Measurements from ENCODE around the gene TOP1.

The TOP1 gene

GRCh38 chr20:41061155-41061554, 32.5 kb downstream of the TOP1 start:
- CTCF ChIA-PET = interaction anchor here (0.6 kb wide), 1 partner anchor 20 kb away, joined by 4 read pairs; no protein-coding TSS in a partner anchor
- no peak for TF ChIP-seq ARNT (IDR thresholded peaks at IDR 0.05)
- TF ChIP-seq SP1 (IDR thresholded peaks at IDR 0.05) = no peak
- no peak for TF ChIP-seq SUZ12 (IDR thresholded peaks at IDR 0.05)
- TF ChIP-seq FOXM1 (IDR thresholded peaks at IDR 0.05; ENCODE audit: borderline replicate concordance) = no peak
- no peak for TF ChIP-seq TARDBP (IDR thresholded peaks at IDR 0.05)
- TF ChIP-seq, protein P1, sequence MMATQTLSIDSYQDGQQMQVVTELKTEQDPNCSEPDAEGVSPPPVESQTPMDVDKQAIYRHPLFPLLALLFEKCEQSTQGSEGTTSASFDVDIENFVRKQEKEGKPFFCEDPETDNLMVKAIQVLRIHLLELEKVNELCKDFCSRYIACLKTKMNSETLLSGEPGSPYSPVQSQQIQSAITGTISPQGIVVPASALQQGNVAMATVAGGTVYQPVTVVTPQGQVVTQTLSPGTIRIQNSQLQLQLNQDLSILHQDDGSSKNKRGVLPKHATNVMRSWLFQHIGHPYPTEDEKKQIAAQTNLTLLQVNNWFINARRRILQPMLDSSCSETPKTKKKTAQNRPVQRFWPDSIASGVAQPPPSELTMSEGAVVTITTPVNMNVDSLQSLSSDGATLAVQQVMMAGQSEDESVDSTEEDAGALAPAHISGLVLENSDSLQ (IDR thresholded peaks at IDR 0.05) = no peak
- TF ChIP-seq ELF4 (IDR thresholded peaks at IDR 0.05) = no peak
- no peak for TF ChIP-seq ZNF384 (IDR thresholded peaks at IDR 0.05)
- POLR2A ChIA-PET = no interaction called here
- no peak for DNase-seq (ENCODE audit: extremely low spot score)

DNA sequence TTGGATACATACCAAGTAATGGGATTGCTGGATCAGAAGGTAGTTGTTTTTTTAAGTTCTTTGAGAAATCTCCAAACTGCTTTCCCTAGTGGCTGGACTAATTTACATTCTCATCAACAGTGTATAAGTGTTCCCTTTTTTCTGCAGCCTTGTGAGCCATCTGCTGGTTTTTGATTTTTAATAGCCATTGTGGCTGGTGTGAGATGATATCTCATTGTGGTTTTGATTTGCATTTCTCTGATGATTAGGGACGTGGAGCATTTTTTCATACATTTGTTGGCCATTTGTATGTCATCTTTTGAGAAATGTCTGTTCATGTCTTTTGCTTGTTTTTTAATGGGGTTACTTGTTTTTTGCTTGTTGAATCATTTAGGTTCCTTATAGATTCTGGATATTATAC, 34.8 kb downstream of the TOP1 start:
- POLR2A ChIA-PET = no interaction called here
- CTCF ChIA-PET = no interaction called here
- TF ChIP-seq SUZ12 (IDR thresholded peaks at IDR 0.05) (no peak), L3MBTL2 (conservative IDR thresholded peaks at IDR 0.05) (no peak), ZNF384 (IDR thresholded peaks at IDR 0.05) (no peak), TARDBP (IDR thresholded peaks at IDR 0.05) (no peak), SP1 (IDR thresholded peaks at IDR 0.05) (no peak), CTBP1 (IDR thresholded peaks at IDR 0.05; ENCODE audit: borderline replicate concordance) (no peak)
- no peak for DNase-seq (ENCODE audit: extremely low spot score)

GRCh38 chr20:41064377-41064776, 35.8 kb downstream of the TOP1 start:
- ChIA-PET CTCF (no interaction called here), POLR2A (no interaction called here)
- TF ChIP-seq FOXK2 (IDR thresholded peaks at IDR 0.05) (no peak), ZNF384 (IDR thresholded peaks at IDR 0.05) (no peak), CTBP1 (IDR thresholded peaks at IDR 0.05; ENCODE audit: borderline replicate concordance) (no peak), FOXA1 (IDR thresholded peaks at IDR 0.05) (no peak)
- no peak for DNase-seq (ENCODE audit: extremely low spot score)

DNA sequence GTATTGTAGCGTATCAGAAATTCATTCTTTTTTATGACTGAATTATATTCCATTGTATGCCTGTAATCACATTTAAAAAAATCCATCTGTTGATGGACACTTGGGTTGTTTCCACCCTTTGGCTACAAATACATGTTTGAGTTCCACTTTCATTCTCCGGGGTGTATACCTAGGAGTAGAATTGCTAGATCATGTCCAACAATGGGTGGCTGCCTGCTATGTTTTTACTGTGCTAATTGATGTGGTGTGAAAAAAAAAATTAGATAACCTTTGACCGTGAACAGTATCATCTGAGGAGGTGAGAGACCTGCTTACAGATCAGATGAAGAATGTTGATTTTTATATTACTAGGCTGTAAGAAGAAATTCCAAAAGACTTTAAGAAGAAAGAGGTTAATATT, 37.1 kb downstream of the TOP1 start:
- TF ChIP-seq ELF4 (IDR thresholded peaks at IDR 0.05) (no peak), FOXM1 (IDR thresholded peaks at IDR 0.05; ENCODE audit: borderline replicate concordance) (no peak), TARDBP (IDR thresholded peaks at IDR 0.05) (no peak), LEF1 (IDR thresholded peaks at IDR 0.05; ENCODE audit: borderline replicate concordance) (no peak), CTBP1 (IDR thresholded peaks at IDR 0.05; ENCODE audit: borderline replicate concordance) (no peak), HDGF (IDR thresholded peaks at IDR 0.05; ENCODE audit: borderline replicate concordance) (no peak), BHLHE40 (IDR thresholded peaks at IDR 0.05; ENCODE audit: borderline replicate concordance) (no peak), ARNT (IDR thresholded peaks at IDR 0.05) (no peak), NFRKB (IDR thresholded peaks at IDR 0.05) (no peak), FOXA1 (IDR thresholded peaks at IDR 0.05) (no peak), SUZ12 (IDR thresholded peaks at IDR 0.05) (no peak), L3MBTL2 (conservative IDR thresholded peaks at IDR 0.05) (no peak), ZNF384 (IDR thresholded peaks at IDR 0.05) (no peak), FOXK2 (IDR thresholded peaks at IDR 0.05) (no peak), SP1 (IDR thresholded peaks at IDR 0.05) (no peak)
- TF ChIP-seq, protein P1 (IDR thresholded peaks at IDR 0.05) = no peak
- no peak for DNase-seq (ENCODE audit: extremely low spot score)
- ChIA-PET POLR2A (no interaction called here), CTCF (no interaction called here)

DNA sequence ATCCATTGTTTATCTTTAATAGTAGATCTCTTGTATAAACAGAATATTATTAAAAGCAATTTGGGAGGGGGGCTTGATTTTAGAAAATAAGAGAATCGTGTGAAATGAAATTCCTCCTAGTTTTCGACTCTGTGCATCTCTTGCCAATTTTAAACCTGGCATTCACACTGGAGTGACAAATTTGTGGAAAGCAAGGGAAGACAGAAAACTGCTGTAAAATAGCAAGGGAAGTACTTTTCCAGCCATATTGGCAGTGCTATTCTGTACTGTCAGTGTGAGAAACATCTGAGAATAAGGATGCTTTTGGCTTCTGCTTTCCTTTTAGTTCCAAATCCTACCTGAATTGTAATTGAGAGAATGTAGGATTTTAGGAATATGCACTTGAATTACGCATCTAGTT, 40.2 kb downstream of the TOP1 start:
- TF ChIP-seq CTBP1 (IDR thresholded peaks at IDR 0.05; ENCODE audit: borderline replicate concordance) (no peak), TARDBP (IDR thresholded peaks at IDR 0.05) (no peak), FOXM1 (IDR thresholded peaks at IDR 0.05; ENCODE audit: borderline replicate concordance) (no peak)
- POLR2A ChIA-PET = no interaction called here
- no peak for DNase-seq (ENCODE audit: extremely low spot score)
- CTCF ChIA-PET = no interaction called here

DNA sequence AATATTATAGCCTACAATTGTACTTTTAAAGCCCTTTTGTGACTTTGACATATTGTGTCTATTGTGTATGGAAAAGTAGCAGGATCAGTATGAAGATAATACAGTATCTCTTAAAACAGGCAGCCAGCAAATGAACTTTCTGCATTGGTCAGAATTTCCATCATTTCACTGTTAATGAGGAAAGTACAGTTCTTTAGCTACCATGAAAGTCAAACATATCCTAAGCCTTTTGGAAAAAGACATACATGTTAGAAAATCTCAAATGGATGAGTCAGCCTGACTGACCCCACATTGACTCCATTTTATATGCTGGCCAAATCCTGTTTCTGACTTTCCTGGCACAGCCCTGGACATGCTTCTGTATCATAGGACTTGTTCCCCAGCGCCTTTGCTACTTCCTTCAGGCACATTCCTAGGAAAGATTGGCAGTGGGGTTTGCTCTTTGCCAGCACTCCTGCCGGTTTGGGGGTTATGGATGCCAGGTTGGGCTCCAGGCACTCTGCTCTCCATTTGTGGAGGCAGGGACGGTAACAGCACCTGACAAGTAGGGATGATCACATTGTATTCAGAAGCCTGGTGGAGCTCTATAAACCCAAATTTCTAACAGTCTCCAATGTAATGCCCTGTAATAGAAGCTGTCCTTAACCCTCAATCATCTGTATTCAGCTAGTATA, 43.7 kb downstream of the TOP1 start:
- ChIA-PET POLR2A (no interaction called here), CTCF (interaction anchor here (0.9 kb wide), 1 partner anchor 104 kb away, joined by 5 read pairs; no protein-coding TSS in a partner anchor)
- no peak for DNase-seq (ENCODE audit: extremely low spot score)
- TF ChIP-seq CTBP1 (IDR thresholded peaks at IDR 0.05; ENCODE audit: borderline replicate concordance) (no peak), ARNT (IDR thresholded peaks at IDR 0.05) (no peak), SP1 (IDR thresholded peaks at IDR 0.05) (no peak), ZNF384 (IDR thresholded peaks at IDR 0.05) (no peak), L3MBTL2 (conservative IDR thresholded peaks at IDR 0.05) (no peak), SUZ12 (IDR thresholded peaks at IDR 0.05) (no peak), FOXK2 (IDR thresholded peaks at IDR 0.05) (no peak), FOXM1 (IDR thresholded peaks at IDR 0.05; ENCODE audit: borderline replicate concordance) (no peak), LEF1 (IDR thresholded peaks at IDR 0.05; ENCODE audit: borderline replicate concordance) (no peak), HDGF (IDR thresholded peaks at IDR 0.05; ENCODE audit: borderline replicate concordance) (no peak), TARDBP (IDR thresholded peaks at IDR 0.05) (no peak), ELF4 (IDR thresholded peaks at IDR 0.05) (no peak), FOXA1 (IDR thresholded peaks at IDR 0.05) (no peak), NFRKB (IDR thresholded peaks at IDR 0.05) (no peak), BHLHE40 (IDR thresholded peaks at IDR 0.05; ENCODE audit: borderline replicate concordance) (no peak)
- TF ChIP-seq, protein P1 (IDR thresholded peaks at IDR 0.05) = no peak

DNA sequence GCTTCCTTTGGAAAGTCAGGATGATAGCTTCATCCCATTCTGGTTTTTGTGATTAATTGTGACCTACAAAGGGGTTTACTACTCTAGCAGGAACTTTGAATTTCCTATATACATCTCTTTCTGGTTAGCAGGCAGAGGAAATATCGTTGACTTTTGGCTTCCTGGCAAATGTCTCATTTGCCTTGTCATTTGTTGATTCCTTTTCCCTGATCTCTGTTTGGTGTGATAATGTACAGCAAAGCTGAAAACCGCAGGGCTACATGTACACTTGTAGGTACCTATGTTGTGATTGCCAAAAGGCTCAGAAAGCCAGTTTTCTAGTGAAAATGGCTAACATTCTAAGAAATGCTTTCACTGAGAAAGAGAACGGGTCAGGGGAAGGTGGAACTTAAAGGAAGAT, 44.3 kb downstream of the TOP1 start:
- no peak for DNase-seq (ENCODE audit: extremely low spot score)
- CTCF ChIA-PET = interaction anchor here (0.6 to 0.9 kb wide), 2 partner anchors 82 to 104 kb away, joined by 5 to 8 read pairs; no protein-coding TSS in a partner anchor
- POLR2A ChIA-PET = no interaction called here
- TF ChIP-seq HDGF (IDR thresholded peaks at IDR 0.05; ENCODE audit: borderline replicate concordance) (no peak), L3MBTL2 (conservative IDR thresholded peaks at IDR 0.05) (no peak), FOXM1 (IDR thresholded peaks at IDR 0.05; ENCODE audit: borderline replicate concordance) (no peak), BHLHE40 (IDR thresholded peaks at IDR 0.05; ENCODE audit: borderline replicate concordance) (no peak), ELF4 (IDR thresholded peaks at IDR 0.05) (no peak), TARDBP (IDR thresholded peaks at IDR 0.05) (no peak), ARNT (IDR thresholded peaks at IDR 0.05) (no peak)
